NCI-H1417 (cell line): ENCODE measurements around the gene MARCHF4.
"Not testable (repeated sequence)": the region's sequence is repeated elsewhere in the genome, so short reads cannot be mapped to it uniquely, and the experiment has no call there.

Experiments
- DNase-seq, 3 experiments: peaks; one replicate each; lab custom pipeline; 2025; lab: John Stamatoyannopoulos, UW

MARCHF4 gene

DNA sequence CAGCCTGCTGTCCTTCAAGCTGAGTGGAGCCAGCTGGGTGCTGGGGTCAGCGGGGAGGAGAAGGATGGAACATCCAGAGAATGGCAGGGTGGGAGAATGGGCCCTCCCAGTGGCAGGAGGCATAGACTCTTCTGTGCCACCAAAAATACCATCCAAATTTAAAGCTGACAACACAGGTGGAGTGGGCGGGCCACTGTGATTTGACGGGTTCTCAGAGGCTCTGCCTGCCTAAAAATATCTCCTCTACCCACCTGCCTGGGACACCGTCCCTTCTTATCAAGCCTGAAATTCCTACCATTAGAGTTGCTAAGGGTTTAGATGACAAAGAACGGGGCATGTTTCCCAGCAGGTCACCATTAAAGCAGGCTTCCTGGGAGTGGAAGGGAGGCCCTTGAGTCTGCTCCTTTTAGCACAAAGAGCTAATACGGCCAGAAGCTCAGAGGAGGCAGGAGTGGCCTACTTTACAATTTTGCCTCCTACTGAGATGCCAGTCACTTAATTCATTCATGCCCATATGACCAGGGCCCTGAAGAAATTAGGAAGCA, 19.8 kb upstream of the MARCHF4 start:
- DNase-seq = peak in 1 of 3 experiments; percentile 44

DNA sequence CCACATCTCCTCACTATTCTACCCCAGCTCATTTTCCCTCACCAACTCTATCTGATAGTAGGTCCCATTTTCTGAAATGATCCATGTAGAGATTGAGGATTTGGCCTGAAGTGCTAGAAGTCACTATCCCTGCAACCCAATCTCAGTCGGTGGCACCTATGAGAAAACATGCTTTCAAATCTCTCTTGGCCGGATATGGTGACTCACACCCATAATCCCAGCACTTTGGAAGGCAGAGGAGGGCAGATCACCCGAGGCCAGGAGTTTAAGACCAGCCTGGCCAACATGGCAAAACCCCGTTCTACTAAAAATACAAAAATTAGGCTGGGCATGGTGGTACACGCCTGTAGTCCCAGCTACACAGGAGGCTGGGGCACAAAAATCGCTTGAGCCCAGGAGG, 19.1 kb upstream of the MARCHF4 start:
- no peak for DNase-seq

DNA sequence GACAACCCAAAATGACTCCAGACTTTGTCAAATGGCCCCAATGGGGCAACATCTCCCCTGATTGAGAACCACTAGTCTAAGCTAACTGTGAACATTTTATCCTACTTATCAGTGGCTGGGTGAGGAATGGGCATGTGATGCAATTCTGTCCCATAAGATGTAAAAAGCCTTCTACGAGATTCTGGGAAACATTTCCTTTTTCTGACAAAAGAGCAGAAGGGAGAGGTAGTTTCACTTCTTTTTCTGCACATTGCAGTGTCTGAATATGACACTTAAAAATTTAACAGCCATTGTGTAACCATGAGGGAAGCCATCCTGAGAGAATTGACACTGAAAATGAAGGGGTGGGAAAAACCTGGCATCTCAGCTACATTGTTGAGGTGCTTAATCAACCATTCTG, 17.3 kb upstream of the MARCHF4 start:
- DNase-seq = no peak

DNA sequence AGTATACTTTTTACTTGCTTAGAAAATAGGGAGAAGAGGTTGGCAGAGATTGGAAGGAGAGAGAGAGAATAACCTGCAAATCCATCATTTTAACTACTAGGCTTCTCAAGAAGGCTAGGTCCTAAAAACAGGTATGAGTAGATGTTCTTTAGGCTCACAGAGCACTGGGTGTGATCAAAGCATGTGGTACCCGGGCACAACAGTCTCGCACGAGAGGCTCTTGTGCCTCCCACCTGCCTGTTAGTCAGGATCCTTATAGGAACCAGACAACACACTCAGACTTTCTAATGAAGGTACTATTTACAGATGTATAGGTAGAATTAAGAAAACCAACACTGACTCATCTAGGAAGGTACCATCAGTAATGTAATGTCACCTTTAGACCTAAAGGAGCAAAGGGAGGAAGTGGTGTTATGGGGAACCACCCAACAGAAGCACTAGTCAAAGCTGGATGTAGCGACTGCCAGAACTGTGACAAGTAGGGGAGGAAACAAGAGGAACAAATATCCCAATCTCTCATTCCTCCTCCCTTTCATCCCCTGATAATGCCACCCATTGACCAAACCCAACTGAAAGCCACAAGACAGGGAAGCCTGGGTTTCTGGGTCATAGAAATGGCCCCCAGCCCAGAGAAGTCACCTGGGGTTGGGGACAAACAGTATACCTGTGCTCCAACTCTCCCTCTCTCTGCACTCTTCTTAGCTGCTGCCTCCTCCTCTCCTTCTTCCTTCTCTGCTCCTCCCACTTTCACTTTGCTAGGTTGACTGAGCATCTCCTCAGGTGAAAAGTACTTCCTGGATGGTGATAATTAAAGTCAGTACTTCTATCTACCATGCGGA, 16.0 kb upstream of the MARCHF4 start:
- no peak for DNase-seq

- no peak for DNase-seq
Observed at GRCh38 chr2:216387262-216387661, 15.0 kb upstream of the MARCHF4 start.

- DNase-seq = no peak
Observed at GRCh38 chr2:216385478-216385877, 13.2 kb upstream of the MARCHF4 start.

GRCh38 chr2:216384409-216384808, 12.1 kb upstream of the MARCHF4 start:
- DNase-seq = not testable (repeated sequence)

DNA sequence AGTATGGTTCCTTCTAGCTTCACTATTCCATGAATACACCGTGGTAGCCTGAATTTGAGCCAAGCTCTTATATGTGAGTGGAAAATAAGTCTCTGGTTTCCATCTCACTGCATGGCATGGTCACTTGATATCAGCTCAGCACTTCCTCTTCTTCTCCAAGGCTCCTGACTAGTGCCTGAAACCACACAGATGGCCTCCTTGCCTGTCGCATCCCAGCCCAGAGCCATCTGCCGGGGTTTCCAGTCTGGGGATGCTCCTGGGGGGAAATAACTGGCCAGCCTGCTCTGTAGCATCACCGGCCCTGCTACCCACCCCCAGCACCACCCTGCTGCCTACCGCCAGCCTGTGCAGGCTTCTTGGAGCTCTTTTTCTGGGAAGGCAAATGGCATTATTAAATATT, 7.7 kb upstream of the MARCHF4 start:
- DNase-seq = no peak

- DNase-seq = no peak
Observed at GRCh38 chr2:216375286-216375685, 3.0 kb upstream of the MARCHF4 start.

GRCh38 chr2:216373896-216374295, 1.6 kb upstream of the MARCHF4 start:
- no peak for DNase-seq

DNA sequence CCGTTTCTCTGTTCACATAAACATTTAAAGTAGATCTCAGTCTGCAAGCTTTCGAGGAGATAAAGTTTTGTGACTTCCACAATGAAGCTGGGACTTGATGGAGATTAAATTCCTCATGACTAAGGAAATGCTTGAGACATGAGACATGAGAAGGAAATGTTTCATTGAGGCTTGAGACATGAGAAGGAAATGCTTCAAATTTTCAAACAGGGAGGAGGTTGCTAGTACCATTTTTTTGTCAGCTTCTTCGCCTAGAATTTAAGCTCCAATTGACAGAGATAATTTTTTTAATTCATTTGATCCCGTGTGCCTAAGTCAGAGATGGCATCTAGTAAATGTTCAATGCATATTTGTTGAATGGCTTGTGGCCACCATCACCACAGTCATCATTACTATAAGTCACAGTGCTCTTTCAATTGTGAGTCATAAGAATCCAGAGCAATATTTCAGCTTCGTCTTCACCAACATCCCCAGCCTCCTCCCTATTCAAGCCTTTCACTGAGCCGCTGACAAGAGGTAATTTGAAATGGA, 543 bp upstream of the MARCHF4 start:
- no peak for DNase-seq

DNA sequence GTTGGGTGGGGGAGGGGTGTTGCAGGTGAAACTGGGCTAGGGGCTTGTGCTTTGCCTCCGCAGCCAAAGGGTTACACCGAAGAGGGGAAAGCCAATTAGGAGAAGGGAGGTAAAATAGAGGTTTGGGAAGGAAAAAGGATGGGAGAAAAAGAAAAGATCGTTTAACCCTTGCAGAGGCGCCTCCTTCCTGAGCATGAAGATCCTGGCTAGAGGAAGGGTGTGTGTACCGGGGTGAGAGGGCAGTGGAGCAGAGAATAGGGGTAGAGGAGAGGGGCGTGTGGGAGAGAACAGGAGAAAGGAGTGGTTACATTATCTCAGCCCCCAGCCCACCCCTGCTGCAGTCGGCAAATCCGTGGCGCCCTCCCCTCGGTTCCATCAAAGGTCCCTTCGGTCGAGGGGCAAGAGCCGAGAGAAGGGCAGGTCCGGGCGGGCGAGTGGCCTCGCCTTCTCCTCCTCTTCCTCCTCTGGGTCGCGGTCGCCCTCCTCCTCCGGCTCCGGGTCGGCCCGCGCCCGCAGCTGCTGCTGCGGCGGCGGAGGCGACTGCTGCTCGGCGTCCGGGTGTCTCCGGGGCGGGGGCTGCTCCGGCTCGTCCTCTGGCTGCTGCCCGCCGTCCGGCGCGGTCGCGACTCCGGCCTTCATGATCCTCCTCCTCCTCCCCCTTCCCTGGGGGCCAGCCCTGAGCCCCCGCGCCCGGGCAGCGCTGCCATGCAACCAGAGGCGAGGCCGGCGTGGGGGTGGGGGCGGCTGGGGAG, 1.1 kb downstream of the MARCHF4 start:
- DNase-seq = peak; percentile 4 to 77 (median 77)

GRCh38 chr2:216369821-216370220, 2.5 kb downstream of the MARCHF4 start:
- no peak for DNase-seq

GRCh38 chr2:216366777-216367471, 5.4 kb downstream of the MARCHF4 start:
- DNase-seq = no peak

GRCh38 chr2:216365518-216365917, 6.8 kb downstream of the MARCHF4 start:
- DNase-seq = no peak

- no peak for DNase-seq
Observed at GRCh38 chr2:216363221-216363620, 9.1 kb downstream of the MARCHF4 start.

DNA sequence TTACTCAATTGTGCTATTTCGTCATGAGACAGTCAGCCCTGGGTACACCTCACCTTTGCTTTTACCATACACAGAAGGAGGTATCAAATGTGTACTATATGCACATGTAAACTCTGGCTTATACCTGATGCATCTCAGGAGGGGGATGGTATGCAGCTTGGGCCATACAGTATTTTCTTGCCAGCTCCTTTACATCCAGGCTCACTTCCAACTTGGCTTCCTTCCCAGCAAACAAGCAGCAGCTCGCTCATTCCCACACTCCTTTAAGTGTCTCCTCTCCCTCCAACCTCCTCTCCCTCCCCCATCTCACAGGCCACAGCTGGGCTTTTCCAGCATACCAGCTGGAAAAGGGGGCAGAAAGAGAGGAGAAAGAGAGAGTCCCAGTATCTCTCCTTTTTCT, 9.6 kb downstream of the MARCHF4 start:
- no peak for DNase-seq

GRCh38 chr2:216355711-216356110, 16.6 kb downstream of the MARCHF4 start:
- DNase-seq = no peak

DNA sequence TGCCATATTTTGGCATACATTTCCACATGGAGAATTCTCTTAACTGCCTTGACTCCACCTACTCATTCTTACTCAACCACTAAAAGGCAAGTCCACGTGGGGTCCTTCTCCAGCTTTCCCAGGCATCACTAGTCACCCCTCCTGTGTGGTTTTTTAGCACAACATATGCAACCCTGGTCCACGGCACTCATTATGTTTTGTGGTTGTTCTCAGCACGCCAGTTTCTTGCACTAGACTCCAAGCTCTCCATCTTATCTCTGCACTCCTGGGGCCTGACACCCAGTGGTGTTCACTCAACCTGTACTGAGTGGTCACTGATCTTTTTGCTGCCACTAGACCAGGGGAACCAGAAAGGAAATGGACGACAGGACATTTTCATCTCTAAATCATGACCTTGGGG, 18.0 kb downstream of the MARCHF4 start:
- DNase-seq = no peak

DNA sequence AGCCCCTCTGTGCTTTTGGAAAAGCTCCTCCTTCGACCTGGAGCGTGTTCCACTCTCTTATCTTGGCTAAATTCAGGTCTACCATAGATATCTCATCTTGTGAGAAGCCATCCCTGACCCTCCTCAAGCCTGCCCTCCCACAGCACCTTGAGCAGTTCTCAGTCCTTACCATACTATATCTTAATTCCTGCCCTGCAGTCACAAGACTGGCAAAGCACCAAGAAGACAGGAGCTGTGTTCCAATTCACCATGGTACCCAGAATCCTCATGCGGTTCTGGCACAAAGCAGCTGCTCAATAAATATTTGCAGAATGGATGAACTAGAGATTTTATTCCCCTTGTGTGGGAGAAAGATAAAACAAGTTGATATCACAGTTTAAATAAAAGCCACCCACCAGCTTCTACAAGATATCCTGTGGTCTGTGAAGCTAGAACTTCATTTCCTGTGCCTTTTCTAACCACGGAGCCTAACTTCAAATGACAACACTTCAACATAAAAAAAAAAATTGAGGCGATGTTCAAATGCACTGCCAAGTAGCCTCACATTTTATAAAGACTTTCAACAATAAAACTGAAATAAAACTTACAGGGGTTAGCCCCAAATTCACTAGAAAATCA, 19.5 kb downstream of the MARCHF4 start:
- DNase-seq = no peak

DNA sequence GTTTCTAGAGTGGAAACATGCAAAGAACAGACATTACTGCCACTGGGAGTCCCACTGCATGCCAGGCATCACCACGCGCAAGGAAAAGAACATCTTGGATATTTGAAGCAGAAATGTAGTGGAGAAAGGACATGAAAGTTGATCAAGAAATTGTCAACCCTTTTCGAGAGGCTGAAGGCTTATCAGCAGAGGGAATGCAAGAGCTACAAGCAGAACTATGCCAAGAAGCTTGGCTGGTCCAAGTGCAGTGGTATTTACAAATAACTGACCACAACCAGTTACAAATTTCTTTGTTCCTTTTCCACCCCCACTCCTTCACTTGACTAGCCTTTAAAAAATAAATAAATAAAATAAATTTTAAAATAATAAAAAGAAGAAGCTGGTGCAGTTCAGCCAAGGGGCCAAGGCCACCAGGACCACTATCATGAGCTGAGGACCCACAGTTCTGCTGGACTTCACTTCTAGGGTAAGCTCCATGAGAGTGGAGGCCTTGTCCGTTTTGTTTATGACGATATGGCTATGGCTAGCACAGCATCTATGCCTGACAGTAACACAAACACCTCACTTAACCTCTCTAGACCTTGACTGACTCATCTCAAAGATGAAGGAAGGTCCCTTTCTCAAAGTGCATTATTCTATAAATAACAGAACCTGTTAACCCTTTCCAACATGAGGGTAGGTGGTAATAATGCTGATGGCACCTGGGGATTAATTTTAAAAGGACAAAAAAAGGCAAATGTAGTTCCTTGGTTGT, 20.9 kb downstream of the MARCHF4 start:
- DNase-seq = no peak
